Upper lobe of left lung (tissue), 6 donors: ENCODE results near the gene COL4A5. TPM values are rescaled to one million over a fixed set of nuclear protein-coding genes. Genes with fewer than 3 reads are reported as not detected.
A peak's percentile ranks its signal among the peaks of the same experiment; 100 is the strongest.

Source experiments
- ATAC-seq, 2 donors: fragments of 200-7000 bp; cut with Tn5 transposase; one replicate each; pipeline ENCODE4 v1.9.1; 2022; ENCODE audit warnings: mild to moderate bottlenecking in 2 of 2, moderate library complexity in 2 of 2; ENCODE audit not compliant: low FRiP score in 2 of 2
- DNase-seq, 2 donors: peaks; one replicate each; pipeline ENCODE4 v3.0.0-alpha.2; 2019 to 2020
- H3K27ac ChIP-seq, 4 donors: fragments of 200-600 bp; sonication (generic); one replicate each; pipeline ENCODE4 v1.5.1; 2016 to 2019
- H3K27me3 ChIP-seq, 4 donors: fragments of 200-600 bp; sonication (generic); one replicate each; pipeline ENCODE4 v1.5.1; 2017 to 2019
- H3K36me3 ChIP-seq, 4 donors: fragments of 200-600 bp; sonication (generic); one replicate each; pipeline ENCODE4 v1.5.1; 2016 to 2019
- H3K4me1 ChIP-seq, 4 donors: fragments of 200-600 bp; sonication (generic); one replicate each; pipeline ENCODE4 v1.5.1; 2018 to 2019
- H3K4me3 ChIP-seq, 4 donors: fragments of 200-600 bp; sonication (generic); one replicate each; pipeline ENCODE4 v1.5.1; 2017 to 2019; ENCODE audit warnings: mild to moderate bottlenecking in 2 of 4, moderate library complexity in 1 of 4
- H3K9me3 ChIP-seq, 4 donors: fragments of 200-600 bp; sonication (generic); one replicate each; pipeline ENCODE4 v1.5.1; 2018 to 2019
- CTCF ChIP-seq, 6 experiments: fragments of 450-650 bp in 4 of 6; fragments of 200-600 bp in 2 of 6; sonication (generic) in 2 of 6; IDR thresholded peaks; one replicate each; pipeline ENCODE4 v1.5.1; 2016 to 2019; ENCODE audit warnings: antibody characterized with exemption in 6 of 6
- EP300 ChIP-seq, 4 donors: sonication (generic); formaldehyde crosslinking; IDR thresholded peaks; one replicate each; pipeline ENCODE4 v1.5.1; 2017; ENCODE audit warnings: antibody characterized with exemption in 4 of 4, control low read depth in 2 of 4
- POLR2A ChIP-seq, 4 donors: fragments of 450-650 bp; IDR thresholded peaks; one replicate each; pipeline ENCODE4 v1.5.1; 2016 to 2017; ENCODE audit warnings: antibody characterized with exemption in 4 of 4, mild to moderate bottlenecking in 2 of 4
- POLR2AphosphoS5 ChIP-seq, 2 donors: sonication (generic); formaldehyde crosslinking; IDR thresholded peaks; one replicate each; pipeline ENCODE4 v1.5.1; 2017; ENCODE audit warnings: antibody characterized with exemption in 2 of 2
- WGBS, 2 donors: methylation state at CpG; one replicate each; pipeline ENCODE4 v1.1.5; 2017 to 2018; 5-methylcytosine and 5-hydroxymethylcytosine counted together
- total RNA-seq, 6 donors: library from RNA; depleted of rRNA in 4 of 6; stranded (reverse); fragments of >200 nt in 4 of 6; gene quantifications; one replicate each; pipeline versions ENCODE4 v1.1.0 to v1.2.1, GENCODE V29; 2016 to 2021
- donor health status: DM: no; HTN: no; CAD: no; lungs with moderate emphysema.
- donor health status: DM: no; HTN: yes; CAD: no; lungs with severe emphysema.

COL4A5 gene
- total RNA-seq, 6 donors from 2014 or later = 13.8 to 96.4 (median 37.1) TPM

GRCh38 chrX:108439961-108440696, 491 bp downstream of the COL4A5 start:
- DNase-seq = no peak
- TF ChIP-seq POLR2A (IDR thresholded peaks at IDR 0.05) (no peak), CTCF (IDR thresholded peaks at IDR 0.05) (no peak), POLR2AphosphoS5 (IDR thresholded peaks at IDR 0.05) (no peak), EP300 (IDR thresholded peaks at IDR 0.05) (no peak)
- Histone ChIP-seq H3K27me3 (no peaks in the 10 kb centered on the region), H3K36me3 (no peaks in the 10 kb centered on the region), H3K9me3 (no peaks in the 10 kb centered on the region), H3K4me3 (peak overlapping the region; percentile 13 to 53 (median 45)), H3K27ac (peak overlapping the region in 3 of 4 donors; percentile 30 to 59 (median 39)), H3K4me1 (no peaks in the 10 kb centered on the region)
- ATAC-seq = no peak
- 7 to 15% methylated on average over 14 to 25 of the region's 25 CpGs for WGBS, 2 donors

DNA sequence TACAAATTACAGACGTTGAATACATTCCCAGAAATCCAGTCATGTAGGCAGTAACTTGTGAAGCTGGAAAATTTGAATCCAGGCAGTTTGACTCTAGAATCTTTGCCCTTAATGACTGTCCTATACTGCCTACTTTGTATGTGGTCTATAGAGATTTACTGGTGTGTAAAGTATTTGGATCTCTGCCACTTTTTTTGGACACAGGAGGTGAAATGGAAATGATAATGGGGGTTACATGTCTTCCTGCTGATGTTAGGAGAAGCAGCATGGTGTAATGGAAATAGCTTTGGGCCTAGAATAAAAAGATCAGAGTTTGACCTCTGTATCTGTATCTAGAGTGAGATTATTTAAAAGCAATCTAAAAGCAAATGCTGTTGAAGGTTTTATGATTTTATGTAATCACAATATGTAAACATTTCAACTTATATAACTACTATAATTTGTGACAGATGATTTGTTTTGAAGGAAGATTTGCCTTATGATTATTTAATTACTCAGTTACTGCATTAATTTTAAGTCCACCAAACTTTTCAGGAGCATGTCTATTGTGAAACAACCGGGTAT, 3.3 kb downstream of the COL4A5 start:
- 34 to 57% methylated on average over 2 of the region's 2 CpGs for WGBS, 2 donors
- H3K4me3 ChIP-seq = no peak overlapping the region
- no peaks in the 10 kb centered on the region for H3K4me1 ChIP-seq
- no peaks in the 10 kb centered on the region for H3K36me3 ChIP-seq
- no peaks in the 10 kb centered on the region for H3K27me3 ChIP-seq
- no peak for TF ChIP-seq POLR2A (IDR thresholded peaks at IDR 0.05)
- no peak for TF ChIP-seq POLR2AphosphoS5 (IDR thresholded peaks at IDR 0.05)
- no peak for TF ChIP-seq CTCF (IDR thresholded peaks at IDR 0.05)
- no peak for TF ChIP-seq EP300 (IDR thresholded peaks at IDR 0.05)
- no peak for DNase-seq
- ATAC-seq = no peak
- no peaks in the 10 kb centered on the region for H3K9me3 ChIP-seq
- H3K27ac ChIP-seq = no peak overlapping the region

DNA sequence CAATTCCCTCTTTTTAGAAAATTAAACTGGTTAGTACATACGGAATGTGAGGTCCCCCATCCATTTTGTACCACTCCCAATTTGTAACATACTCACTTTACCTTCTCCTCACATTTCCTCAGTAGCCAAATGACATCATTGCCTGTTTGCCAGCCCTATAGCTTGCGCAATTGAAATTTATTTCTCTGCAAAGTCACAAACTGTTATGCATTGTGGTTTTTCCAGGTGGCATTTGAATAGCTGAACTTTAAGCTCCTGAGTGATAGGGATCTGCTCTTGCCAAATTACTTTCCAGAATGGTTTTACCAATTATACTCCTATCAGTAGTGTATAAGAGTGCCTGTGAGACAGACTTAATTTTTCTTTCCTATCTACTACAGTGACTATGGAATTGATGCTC, 7.7 kb downstream of the COL4A5 start:
- no peak overlapping the region for H3K4me3 ChIP-seq
- no peak for DNase-seq
- H3K27me3 ChIP-seq = no peaks in the 10 kb centered on the region
- no peaks in the 10 kb centered on the region for H3K4me1 ChIP-seq
- no peak overlapping the region for H3K27ac ChIP-seq
- no peaks in the 10 kb centered on the region for H3K36me3 ChIP-seq
- WGBS, 2 donors = 58 to 75% methylated on average over 2 of the region's 2 CpGs
- ATAC-seq = no peak
- TF ChIP-seq EP300 (IDR thresholded peaks at IDR 0.05) = no peak
- H3K9me3 ChIP-seq = no peaks in the 10 kb centered on the region

GRCh38 chrX:108453841-108454240, 14.2 kb downstream of the COL4A5 start:
- no peak for ATAC-seq
- Histone ChIP-seq H3K4me1 (no peaks in the 10 kb centered on the region), H3K27me3 (no peaks in the 10 kb centered on the region), H3K9me3 (no peaks in the 10 kb centered on the region), H3K36me3 (no peaks in the 10 kb centered on the region), H3K4me3 (no peak overlapping the region), H3K27ac (no peak overlapping the region)
- no peak for DNase-seq
- no peak for TF ChIP-seq POLR2AphosphoS5 (IDR thresholded peaks at IDR 0.05)
- TF ChIP-seq POLR2A (IDR thresholded peaks at IDR 0.05) = no peak
- TF ChIP-seq EP300 (IDR thresholded peaks at IDR 0.05) = no peak
- TF ChIP-seq CTCF (IDR thresholded peaks at IDR 0.05) = no peak
- 59 to 83% methylated on average over 3 of the region's 3 CpGs for WGBS, 2 donors

GRCh38 chrX:108456971-108457477, 17.4 kb downstream of the COL4A5 start:
- Histone ChIP-seq H3K9me3 (no peaks in the 10 kb centered on the region), H3K27ac (no peak overlapping the region), H3K36me3 (no peaks in the 10 kb centered on the region), H3K4me1 (no peaks in the 10 kb centered on the region), H3K27me3 (no peaks in the 10 kb centered on the region), H3K4me3 (no peak overlapping the region)
- DNase-seq = no peak
- TF ChIP-seq EP300 (IDR thresholded peaks at IDR 0.05) (no peak), CTCF (IDR thresholded peaks at IDR 0.05) (no peak), POLR2AphosphoS5 (IDR thresholded peaks at IDR 0.05) (no peak), POLR2A (IDR thresholded peaks at IDR 0.05) (no peak)
- ATAC-seq = no peak
- 44 to 54% methylated on average over 4 of the region's 4 CpGs for WGBS, 2 donors
